ENCODE results near the gene NDRG3. TPM values are rescaled to one million over a fixed set of nuclear protein-coding genes. Genes with fewer than 3 reads are reported as not detected.

NDRG3 gene
- total RNA-seq, 3 donors from 2014 or later = 18.7 to 24.7 (median 22.9) TPM

GRCh38 chr20:36672991-36673390 lies 72.9 kb downstream of the NDRG3 start:
- TF ChIP-seq POLR2AphosphoS5 (IDR thresholded peaks at IDR 0.05) (no peak), POLR2A (IDR thresholded peaks at IDR 0.05) (no peak), CTCF (IDR thresholded peaks at IDR 0.05) (no peak)
- Histone ChIP-seq H3K4me3 (no peak overlapping the region), H3K9me3 (no peaks in the 10 kb centered on the region), H3K27me3 (no peaks in the 10 kb centered on the region), H3K36me3 (no peaks in the 10 kb centered on the region), H3K4me1 (no peaks in the 10 kb centered on the region), H3K27ac (no peak overlapping the region)
- intact Hi-C loops (cut with DNase I; ENCODE audit: low total_unique reads) = no loop called here
- no peak for DNase-seq (ENCODE audit: low spot score in 2 of 2)

- Histone ChIP-seq H3K27ac (no peak overlapping the region), H3K4me1 (no peaks in the 10 kb centered on the region), H3K27me3 (no peaks in the 10 kb centered on the region), H3K9me3 (no peaks in the 10 kb centered on the region), H3K36me3 (no peaks in the 10 kb centered on the region), H3K4me3 (no peak overlapping the region)
- no peak for DNase-seq (ENCODE audit: low spot score in 2 of 2)
- intact Hi-C loops (cut with DNase I; ENCODE audit: low total_unique reads) = no loop called here
- no peak for TF ChIP-seq POLR2A (IDR thresholded peaks at IDR 0.05)
- no peak for TF ChIP-seq POLR2AphosphoS5 (IDR thresholded peaks at IDR 0.05)
- TF ChIP-seq CTCF (IDR thresholded peaks at IDR 0.05) = no peak
These were observed 75.1 kb downstream of the NDRG3 start for GRCh38 chr20:36670665-36671357.

- no peak overlapping the region for H3K27ac ChIP-seq
- no peak for DNase-seq (ENCODE audit: low spot score in 2 of 2)
- TF ChIP-seq POLR2AphosphoS5 (IDR thresholded peaks at IDR 0.05) (no peak), CTCF (IDR thresholded peaks at IDR 0.05) (no peak), POLR2A (IDR thresholded peaks at IDR 0.05) (no peak)
- H3K4me1 ChIP-seq = no peaks in the 10 kb centered on the region
- intact Hi-C loops (cut with DNase I; ENCODE audit: low total_unique reads) = loop anchor here (5.0 kb wide), 1 partner anchor 1201 kb away; no protein-coding TSS in a partner anchor
- H3K36me3 ChIP-seq = peaks cover 8% of the 10 kb centered on the region
- H3K9me3 ChIP-seq = no peaks in the 10 kb centered on the region
- no peak overlapping the region for H3K4me3 ChIP-seq
- H3K27me3 ChIP-seq = no peaks in the 10 kb centered on the region
These were observed 79.6 kb downstream of the NDRG3 start for GRCh38 chr20:36666181-36666740.

GRCh38 chr20:36663031-36663430 lies 82.9 kb downstream of the NDRG3 start:
- no peaks in the 10 kb centered on the region for H3K9me3 ChIP-seq
- H3K27ac ChIP-seq = no peak overlapping the region
- no peak for TF ChIP-seq POLR2A (IDR thresholded peaks at IDR 0.05)
- no peak for TF ChIP-seq POLR2AphosphoS5 (IDR thresholded peaks at IDR 0.05)
- TF ChIP-seq CTCF (IDR thresholded peaks at IDR 0.05) = no peak
- no peaks in the 10 kb centered on the region for H3K4me1 ChIP-seq
- H3K4me3 ChIP-seq = no peak overlapping the region
- no peaks in the 10 kb centered on the region for H3K27me3 ChIP-seq
- no peak for DNase-seq (ENCODE audit: low spot score in 2 of 2)
- peaks cover 8% of the 10 kb centered on the region for H3K36me3 ChIP-seq
- intact Hi-C loops (cut with DNase I; ENCODE audit: low total_unique reads) = no loop called here

GRCh38 chr20:36658300-36658699 lies 87.6 kb downstream of the NDRG3 start:
- H3K4me3 ChIP-seq = no peak overlapping the region
- intact Hi-C loops (cut with DNase I; ENCODE audit: low total_unique reads) = no loop called here
- H3K4me1 ChIP-seq = no peaks in the 10 kb centered on the region
- H3K27me3 ChIP-seq = no peaks in the 10 kb centered on the region
- no peak for TF ChIP-seq POLR2AphosphoS5 (IDR thresholded peaks at IDR 0.05)
- TF ChIP-seq POLR2A (IDR thresholded peaks at IDR 0.05) = no peak
- H3K9me3 ChIP-seq = no peaks in the 10 kb centered on the region
- DNase-seq (ENCODE audit: low spot score in 2 of 2) = no peak
- no peaks in the 10 kb centered on the region for H3K36me3 ChIP-seq
- H3K27ac ChIP-seq = no peak overlapping the region
